HepG2 (cell line): ENCODE data around the gene KHK. TPM values are rescaled to one million over a fixed set of nuclear protein-coding genes. Genes with fewer than 3 reads are reported as not detected.

Experiments
- FOXM1 ChIP-seq: sonication (generic); formaldehyde crosslinking; IDR thresholded peaks from 2 replicates; pipeline ENCODE4 v1.5.0; 2020; ENCODE audit warnings: missing genetic modification reagents
- GATAD1 ChIP-seq: IDR thresholded peaks from 2 replicates; pipeline ENCODE4 v1.6.1; 2016; ENCODE audit warnings: missing genetic modification reagents, missing compliant biosample characterization
- MATR3 ChIP-seq: sonication (generic); formaldehyde crosslinking; IDR thresholded peaks from 2 replicates; pipeline ENCODE4 v1.4.0; 2020; ENCODE audit warnings: missing genetic modification reagents
- MLLT10 ChIP-seq: sonication (generic); formaldehyde crosslinking; IDR thresholded peaks from 2 replicates; pipeline ENCODE4 v1.4.0; 2020; ENCODE audit warnings: missing genetic modification reagents
- MZF1 ChIP-seq: sonication (generic); formaldehyde crosslinking; IDR thresholded peaks from 2 replicates; pipeline ENCODE4 v1.8.1; 2023; ENCODE audit warnings: mild to moderate bottlenecking, missing genetic modification reagents, borderline replicate concordance
- NR2F2 ChIP-seq: IDR thresholded peaks from 2 replicates; pipeline ENCODE4 v1.6.1; 2012; ENCODE audit warnings: low read depth, inconsistent platforms, borderline replicate concordance
- REXO4 ChIP-seq: sonication (generic); formaldehyde crosslinking; IDR thresholded peaks from 2 replicates; pipeline ENCODE4 v1.8.0; 2022; ENCODE audit warnings: missing genetic modification reagents, mild to moderate bottlenecking, borderline replicate concordance
- SIX1 ChIP-seq: sonication (generic); formaldehyde crosslinking; IDR thresholded peaks from 2 replicates; pipeline ENCODE4 v1.4.0; 2020; ENCODE audit warnings: missing genetic modification reagents, borderline replicate concordance
- TAF1 ChIP-seq: sonication (generic); formaldehyde crosslinking; IDR thresholded peaks from 2 replicates; pipeline ENCODE4 v1.4.0; 2020; ENCODE audit warnings: missing genetic modification reagents
- TCF7L2 ChIP-seq: IDR thresholded peaks from 2 replicates; pipeline ENCODE4 v1.6.1; 2011; ENCODE audit warnings: mild to moderate bottlenecking, low read depth, low read length, moderate library complexity
- U2AF2 ChIP-seq: fragments of 200-400 bp; formaldehyde crosslinking; IDR thresholded peaks from 2 replicates; pipeline ENCODE4 v1.6.1; 2017; ENCODE audit warnings: low read depth, mild to moderate bottlenecking, low read length
- ZFP36L1 ChIP-seq: sonication (generic); formaldehyde crosslinking; IDR thresholded peaks from 2 replicates; pipeline ENCODE4 v1.8.0; 2022; ENCODE audit warnings: mild to moderate bottlenecking, missing genetic modification reagents, moderate library complexity
- ZNF20 ChIP-seq: sonication (generic); formaldehyde crosslinking; IDR thresholded peaks from 2 replicates; pipeline ENCODE4 v1.4.0; 2020; ENCODE audit warnings: mild to moderate bottlenecking, moderate library complexity, missing genetic modification reagents
- ZNF564 ChIP-seq: sonication (generic); formaldehyde crosslinking; IDR thresholded peaks from 2 replicates; pipeline ENCODE4 v1.8.1; 2023; ENCODE audit warnings: mild to moderate bottlenecking, missing genetic modification reagents
- ZNF747 ChIP-seq: sonication (generic); formaldehyde crosslinking; IDR thresholded peaks from 2 replicates; pipeline ENCODE4 v1.8.1; 2023; ENCODE audit warnings: missing genetic modification reagents, mild to moderate bottlenecking, borderline replicate concordance
- polyA plus RNA-seq, 8 experiments: library from polyadenylated mRNA; depleted of rRNA in 3 of 8; stranded (reverse) in 7 of 8; unstranded in 1 of 8; fragments of >200 nt; fragmentation: Illumina TruSeq in 4 of 8; extraction: Trizol in 4 of 8; gene quantifications; 2 replicates each; pipeline versions ENCODE4 v1.2.1 to v1.2.3, GENCODE V29; 2011 to 2016; ENCODE audit warnings: low read depth in 4 of 8, missing spikeins in 1 of 8, mixed read lengths in 1 of 8; ENCODE audit not compliant: insufficient read depth in 1 of 8
- total RNA-seq, 5 experiments: library from RNA; depleted of rRNA; stranded (reverse); fragments of >200 nt; fragmentation: Illumina TruSeq; extraction: Trizol; gene quantifications; 2 replicates each; pipeline ENCODE4 v1.2.3, GENCODE V29; 2016; ENCODE audit warnings: low read depth in 1 of 5
- TF ChIP-seq, protein P1 (sequence below): sonication (generic); formaldehyde crosslinking; IDR thresholded peaks from 2 replicates; pipeline ENCODE4 v1.4.0; 2020; ENCODE audit warnings: missing genetic modification reagents, borderline replicate concordance
- TF ChIP-seq, protein P2 (sequence below): sonication (generic); formaldehyde crosslinking; IDR thresholded peaks from 2 replicates; pipeline ENCODE4 v1.5.1; 2020; ENCODE audit warnings: missing genetic modification reagents, mild to moderate bottlenecking, borderline replicate concordance
- TF ChIP-seq, protein P3 (sequence below): sonication (generic); formaldehyde crosslinking; IDR thresholded peaks from 2 replicates; pipeline ENCODE4 v1.4.0; 2020; ENCODE audit warnings: missing genetic modification reagents, low read depth, mild to moderate bottlenecking, borderline replicate concordance
- TF ChIP-seq, protein P4 (sequence below): sonication (generic); formaldehyde crosslinking; IDR thresholded peaks from 2 replicates; pipeline ENCODE4 v1.5.0; 2020; ENCODE audit warnings: missing genetic modification reagents, mild to moderate bottlenecking, borderline replicate concordance
- TF ChIP-seq, protein P5 (sequence below): IDR thresholded peaks from 2 replicates; pipeline ENCODE4 v1.6.1; 2018; ENCODE audit warnings: missing genetic modification reagents
- TF ChIP-seq, protein P6 (sequence below): sonication (generic); formaldehyde crosslinking; IDR thresholded peaks from 2 replicates; pipeline ENCODE4 v1.5.0; 2020; ENCODE audit warnings: missing genetic modification reagents

The KHK gene
- total and polyA plus RNA-seq, 2 of the 13 experiments (the other 11 are each of a cell fraction or from before 2014, with no cell fraction given), result 40.9 to 99.2 TPM

DNA sequence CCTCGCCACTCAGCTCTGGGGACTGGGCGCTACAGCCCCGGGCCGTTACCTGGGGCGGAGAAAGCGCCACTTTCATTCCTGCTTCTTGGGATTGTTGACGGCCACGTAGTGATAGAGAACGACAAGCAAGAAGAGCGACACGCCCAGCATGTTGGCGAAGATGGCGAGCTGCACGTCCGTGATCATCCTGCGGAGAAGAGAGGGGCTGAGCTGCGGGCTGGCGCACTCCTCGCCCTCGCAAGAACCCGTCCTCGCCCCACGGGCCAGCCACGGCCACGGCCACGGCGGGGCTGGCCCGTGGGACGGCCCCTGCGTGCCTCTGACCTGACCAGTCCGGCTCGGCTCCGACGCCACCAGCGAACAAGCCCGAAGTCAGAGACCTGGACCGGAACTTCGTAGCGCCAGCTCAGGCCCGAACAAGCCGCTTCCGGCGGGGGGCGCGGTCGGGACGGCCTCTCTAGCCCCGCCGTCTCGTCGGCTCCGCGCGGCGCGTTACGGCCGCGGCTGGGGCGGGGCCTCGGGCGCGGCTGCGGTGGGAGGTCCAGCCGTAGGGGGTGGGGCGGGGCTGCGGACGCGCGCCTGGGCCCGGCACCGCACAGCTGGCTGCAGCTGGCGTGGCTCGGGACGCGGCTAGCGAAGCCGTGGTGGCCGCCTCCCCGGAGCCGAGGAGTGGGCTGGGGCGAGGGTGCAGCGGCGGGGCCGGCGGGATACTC is 15.1 kb upstream of the KHK start, which contains the start of gene OST4 (continued):
- TF ChIP-seq, protein P1, sequence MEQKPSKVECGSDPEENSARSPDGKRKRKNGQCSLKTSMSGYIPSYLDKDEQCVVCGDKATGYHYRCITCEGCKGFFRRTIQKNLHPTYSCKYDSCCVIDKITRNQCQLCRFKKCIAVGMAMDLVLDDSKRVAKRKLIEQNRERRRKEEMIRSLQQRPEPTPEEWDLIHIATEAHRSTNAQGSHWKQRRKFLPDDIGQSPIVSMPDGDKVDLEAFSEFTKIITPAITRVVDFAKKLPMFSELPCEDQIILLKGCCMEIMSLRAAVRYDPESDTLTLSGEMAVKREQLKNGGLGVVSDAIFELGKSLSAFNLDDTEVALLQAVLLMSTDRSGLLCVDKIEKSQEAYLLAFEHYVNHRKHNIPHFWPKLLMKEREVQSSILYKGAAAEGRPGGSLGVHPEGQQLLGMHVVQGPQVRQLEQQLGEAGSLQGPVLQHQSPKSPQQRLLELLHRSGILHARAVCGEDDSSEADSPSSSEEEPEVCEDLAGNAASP (CRISPR knock-in tag), result peak; percentile 75; the same call in 1 of the 2 replicates
- TF ChIP-seq ZFP36L1 (CRISPR knock-in tag) (no peak), ZNF564 (CRISPR knock-in tag) (no peak), U2AF2 (no peak), ZNF20 (CRISPR knock-in tag) (no peak), SIX1 (CRISPR knock-in tag) (no peak), MATR3 (CRISPR knock-in tag) (no peak), ZNF747 (no peak), GATAD1 (CRISPR knock-in tag) (peak; percentile 94), TCF7L2 (no peak), TAF1 (CRISPR knock-in tag) (peak; percentile 85), REXO4 (CRISPR knock-in tag) (no peak; the same call in 1 of the 2 replicates), MLLT10 (no peak), NR2F2 (no peak), MZF1 (CRISPR knock-in tag) (no peak), FOXM1 (CRISPR knock-in tag) (peak; percentile 37; the same call in 1 of the 2 replicates)
- TF ChIP-seq, protein P2, sequence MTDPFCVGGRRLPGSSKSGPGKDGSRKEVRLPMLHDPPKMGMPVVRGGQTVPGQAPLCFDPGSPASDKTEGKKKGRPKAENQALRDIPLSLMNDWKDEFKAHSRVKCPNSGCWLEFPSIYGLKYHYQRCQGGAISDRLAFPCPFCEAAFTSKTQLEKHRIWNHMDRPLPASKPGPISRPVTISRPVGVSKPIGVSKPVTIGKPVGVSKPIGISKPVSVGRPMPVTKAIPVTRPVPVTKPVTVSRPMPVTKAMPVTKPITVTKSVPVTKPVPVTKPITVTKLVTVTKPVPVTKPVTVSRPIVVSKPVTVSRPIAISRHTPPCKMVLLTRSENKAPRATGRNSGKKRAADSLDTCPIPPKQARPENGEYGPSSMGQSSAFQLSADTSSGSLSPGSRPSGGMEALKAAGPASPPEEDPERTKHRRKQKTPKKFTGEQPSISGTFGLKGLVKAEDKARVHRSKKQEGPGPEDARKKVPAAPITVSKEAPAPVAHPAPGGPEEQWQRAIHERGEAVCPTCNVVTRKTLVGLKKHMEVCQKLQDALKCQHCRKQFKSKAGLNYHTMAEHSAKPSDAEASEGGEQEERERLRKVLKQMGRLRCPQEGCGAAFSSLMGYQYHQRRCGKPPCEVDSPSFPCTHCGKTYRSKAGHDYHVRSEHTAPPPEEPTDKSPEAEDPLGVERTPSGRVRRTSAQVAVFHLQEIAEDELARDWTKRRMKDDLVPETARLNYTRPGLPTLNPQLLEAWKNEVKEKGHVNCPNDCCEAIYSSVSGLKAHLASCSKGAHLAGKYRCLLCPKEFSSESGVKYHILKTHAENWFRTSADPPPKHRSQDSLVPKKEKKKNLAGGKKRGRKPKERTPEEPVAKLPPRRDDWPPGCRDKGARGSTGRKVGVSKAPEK, result 0 out of 2 replicates have a peak, but pooled peaks have one; percentile 84
- TF ChIP-seq, protein P3, sequence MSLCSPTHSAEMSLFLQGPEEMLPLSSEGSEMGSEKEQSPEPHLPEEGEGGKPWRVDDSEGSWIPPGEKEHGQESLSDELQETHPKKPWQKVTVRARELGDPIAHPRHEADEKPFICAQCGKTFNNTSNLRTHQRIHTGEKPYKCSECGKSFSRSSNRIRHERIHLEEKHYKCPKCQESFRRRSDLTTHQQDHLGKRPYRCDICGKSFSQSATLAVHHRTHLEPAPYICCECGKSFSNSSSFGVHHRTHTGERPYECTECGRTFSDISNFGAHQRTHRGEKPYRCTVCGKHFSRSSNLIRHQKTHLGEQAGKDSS (CRISPR knock-in tag), result no peak; the same call in 1 of the 2 replicates
- TF ChIP-seq, protein P4, sequence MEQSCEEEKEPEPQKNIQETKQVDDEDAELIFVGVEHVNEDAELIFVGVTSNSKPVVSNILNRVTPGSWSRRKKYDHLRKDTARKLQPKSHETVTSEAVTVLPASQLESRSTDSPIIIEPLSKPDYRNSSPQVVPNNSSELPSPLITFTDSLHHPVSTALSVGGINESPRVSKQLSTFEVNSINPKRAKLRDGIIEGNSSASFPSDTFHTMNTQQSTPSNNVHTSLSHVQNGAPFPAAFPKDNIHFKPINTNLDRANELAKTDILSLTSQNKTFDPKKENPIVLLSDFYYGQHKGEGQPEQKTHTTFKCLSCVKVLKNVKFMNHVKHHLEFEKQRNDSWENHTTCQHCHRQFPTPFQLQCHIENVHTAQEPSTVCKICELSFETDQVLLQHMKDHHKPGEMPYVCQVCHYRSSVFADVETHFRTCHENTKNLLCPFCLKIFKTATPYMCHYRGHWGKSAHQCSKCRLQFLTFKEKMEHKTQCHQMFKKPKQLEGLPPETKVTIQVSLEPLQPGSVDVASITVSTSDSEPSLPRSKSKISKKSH (CRISPR knock-in tag), result peak; percentile 57; the same call in 1 of the 2 replicates
- TF ChIP-seq, protein P5, sequence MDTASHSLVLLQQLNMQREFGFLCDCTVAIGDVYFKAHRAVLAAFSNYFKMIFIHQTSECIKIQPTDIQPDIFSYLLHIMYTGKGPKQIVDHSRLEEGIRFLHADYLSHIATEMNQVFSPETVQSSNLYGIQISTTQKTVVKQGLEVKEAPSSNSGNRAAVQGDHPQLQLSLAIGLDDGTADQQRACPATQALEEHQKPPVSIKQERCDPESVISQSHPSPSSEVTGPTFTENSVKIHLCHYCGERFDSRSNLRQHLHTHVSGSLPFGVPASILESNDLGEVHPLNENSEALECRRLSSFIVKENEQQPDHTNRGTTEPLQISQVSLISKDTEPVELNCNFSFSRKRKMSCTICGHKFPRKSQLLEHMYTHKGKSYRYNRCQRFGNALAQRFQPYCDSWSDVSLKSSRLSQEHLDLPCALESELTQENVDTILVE (CRISPR knock-in tag), result peak; percentile 74; the same call in 1 of the 2 replicates
- TF ChIP-seq, protein P6, sequence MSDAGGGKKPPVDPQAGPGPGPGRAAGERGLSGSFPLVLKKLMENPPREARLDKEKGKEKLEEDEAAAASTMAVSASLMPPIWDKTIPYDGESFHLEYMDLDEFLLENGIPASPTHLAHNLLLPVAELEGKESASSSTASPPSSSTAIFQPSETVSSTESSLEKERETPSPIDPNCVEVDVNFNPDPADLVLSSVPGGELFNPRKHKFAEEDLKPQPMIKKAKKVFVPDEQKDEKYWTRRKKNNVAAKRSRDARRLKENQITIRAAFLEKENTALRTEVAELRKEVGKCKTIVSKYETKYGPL (CRISPR knock-in tag), result no peak
